GM19043 (cell line): Measurements from ENCODE around the gene TSKU.

Experiments used
- ATAC-seq: cut with Tn5 transposase; IDR thresholded peaks from one replicate; pipeline ENCODE4 v1.9.1; 2021; ENCODE audit warnings: low read depth; ENCODE audit not compliant: unreplicated experiment

The TSKU gene

DNA sequence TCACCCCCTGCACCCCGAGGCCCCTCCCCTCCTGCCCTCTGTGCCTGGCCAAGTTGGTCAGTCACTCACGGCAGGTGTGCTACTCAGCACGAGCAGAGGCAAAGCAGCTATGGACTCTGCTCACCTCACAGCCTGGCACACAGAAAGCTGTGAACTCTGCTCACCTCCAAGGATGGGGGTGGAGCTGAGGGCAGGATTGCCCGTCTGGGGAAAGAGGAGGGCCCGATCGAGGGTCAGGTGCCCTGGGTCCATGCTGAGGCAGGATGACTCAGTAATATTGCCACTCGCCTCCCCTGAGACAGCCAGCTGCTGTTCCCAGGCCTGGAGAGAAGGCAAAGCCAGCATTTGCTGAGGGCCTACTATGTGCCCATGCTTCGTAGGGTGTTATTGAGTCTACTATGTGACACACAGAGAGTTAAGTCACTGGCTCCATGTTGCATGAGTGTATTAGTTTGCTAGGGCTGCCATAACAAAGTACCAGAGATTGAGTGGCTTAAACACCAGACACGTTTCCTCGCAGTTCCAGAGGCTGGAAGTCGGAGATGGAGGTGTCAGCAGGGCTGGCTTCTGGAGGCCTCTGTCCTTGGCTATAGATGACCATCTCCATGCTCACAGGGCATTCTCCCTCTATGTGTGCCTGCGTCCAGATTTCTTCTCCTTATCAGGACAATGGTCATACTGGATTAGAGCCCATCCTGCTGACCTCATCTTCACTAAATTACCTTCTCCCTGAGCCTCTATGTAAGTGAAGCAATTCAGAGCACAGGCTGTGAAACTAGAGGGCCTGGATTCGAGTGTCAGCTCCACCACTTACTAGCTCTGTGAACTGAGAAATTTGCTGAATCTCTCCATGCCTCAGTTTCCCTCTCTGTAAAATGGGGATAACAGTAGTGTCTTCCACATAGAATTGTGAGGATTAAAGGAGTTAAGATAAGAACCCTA is 13.2 kb upstream of the TSKU start:
- no peak for ATAC-seq

GRCh38 chr11:76770642-76771445 is 12.3 kb upstream of the TSKU start:
- ATAC-seq, result no peak

GRCh38 chr11:76771446-76772099 is 11.6 kb upstream of the TSKU start:
- no peak for ATAC-seq

DNA sequence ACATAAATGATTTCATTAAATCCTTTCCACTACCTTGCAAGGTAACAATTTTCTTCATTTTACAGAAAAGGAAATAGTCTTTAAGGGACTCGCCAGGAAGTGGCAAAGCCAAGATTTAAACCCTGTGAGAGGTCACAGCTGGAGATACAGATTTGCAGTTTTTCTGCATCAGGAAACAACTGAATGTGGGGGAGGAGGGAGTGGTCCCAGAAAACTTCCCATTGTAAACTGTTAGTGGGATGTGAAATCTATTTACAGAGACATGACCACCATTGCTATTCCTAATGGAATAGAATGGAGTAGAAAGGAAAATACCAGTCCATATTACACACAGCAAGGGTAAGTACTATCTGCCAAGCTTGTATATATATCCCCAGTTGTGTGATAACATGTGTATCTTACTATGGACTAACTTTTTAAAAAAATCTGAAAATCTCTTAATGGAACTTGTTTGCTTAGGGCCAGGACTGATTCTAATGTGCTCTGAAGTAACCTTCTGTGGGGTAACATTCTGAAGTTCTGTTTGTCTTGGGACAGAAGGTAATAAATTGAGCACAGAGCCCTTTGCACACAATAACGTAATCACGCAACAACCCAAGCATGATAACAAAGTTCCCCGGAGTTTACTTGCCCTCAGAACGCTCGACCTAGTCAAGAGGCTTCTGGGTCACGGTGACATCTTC is 10.9 kb upstream of the TSKU start:
- no peak for ATAC-seq

DNA sequence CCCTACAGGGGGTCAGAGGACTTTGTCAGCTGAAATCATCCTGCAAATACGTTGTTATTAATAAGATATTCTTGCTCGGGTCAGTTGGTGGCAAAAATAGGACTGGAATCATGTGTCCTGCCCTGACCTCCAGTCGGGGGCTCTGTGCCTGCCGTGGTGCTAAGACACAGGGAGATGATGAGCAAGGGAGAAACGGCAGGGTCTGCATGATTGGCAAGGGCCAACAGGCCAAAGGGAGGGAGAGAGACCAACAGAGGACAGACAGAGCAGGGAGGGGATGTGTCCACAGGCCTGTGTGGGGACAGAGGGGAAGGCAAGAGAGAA is 10.4 kb upstream of the TSKU start:
- no peak for ATAC-seq

DNA sequence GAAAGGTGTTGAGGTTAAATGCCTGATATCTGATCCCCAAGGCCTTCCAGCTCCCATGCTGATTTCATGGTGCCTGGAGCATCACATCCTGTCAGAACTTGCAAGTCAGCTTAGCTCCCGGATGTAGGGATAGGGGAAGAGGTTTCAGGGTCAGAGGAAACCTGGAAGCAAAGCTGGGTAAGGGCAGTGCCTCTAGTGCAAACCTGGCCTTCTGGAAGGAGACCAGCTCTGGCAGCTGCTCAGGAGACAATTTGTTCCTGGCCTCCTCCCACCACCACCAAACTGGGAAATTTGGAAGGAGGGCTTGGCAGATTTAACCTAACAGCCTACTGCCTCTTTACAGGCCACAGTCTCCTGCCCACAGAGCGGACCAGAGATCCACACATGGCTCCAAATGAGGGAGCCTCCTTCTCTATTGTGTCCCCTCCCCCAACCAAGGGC is 9.2 kb upstream of the TSKU start:
- no peak for ATAC-seq

DNA sequence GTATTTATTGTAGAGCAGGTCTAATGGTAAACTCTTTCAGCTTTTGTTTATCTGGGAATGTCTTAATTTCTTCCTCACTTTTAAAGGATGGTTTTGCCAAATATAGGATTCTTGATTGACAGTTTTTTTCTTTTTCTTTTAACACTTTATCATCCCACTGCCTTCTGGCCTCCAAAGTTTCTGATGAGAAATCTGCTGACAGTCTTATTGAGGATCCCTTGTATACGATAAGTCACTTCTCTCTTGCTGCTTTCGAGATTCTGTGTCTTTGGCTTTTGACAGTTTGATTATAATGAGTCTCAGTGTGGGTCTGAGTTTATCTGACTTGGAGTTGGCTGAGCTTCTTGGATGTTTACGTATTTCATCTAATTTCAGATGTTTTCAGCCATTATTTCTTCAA is 6.7 kb upstream of the TSKU start:
- no peak for ATAC-seq

GRCh38 chr11:76777305-76777704 is 5.9 kb upstream of the TSKU start:
- ATAC-seq, result no peak

DNA sequence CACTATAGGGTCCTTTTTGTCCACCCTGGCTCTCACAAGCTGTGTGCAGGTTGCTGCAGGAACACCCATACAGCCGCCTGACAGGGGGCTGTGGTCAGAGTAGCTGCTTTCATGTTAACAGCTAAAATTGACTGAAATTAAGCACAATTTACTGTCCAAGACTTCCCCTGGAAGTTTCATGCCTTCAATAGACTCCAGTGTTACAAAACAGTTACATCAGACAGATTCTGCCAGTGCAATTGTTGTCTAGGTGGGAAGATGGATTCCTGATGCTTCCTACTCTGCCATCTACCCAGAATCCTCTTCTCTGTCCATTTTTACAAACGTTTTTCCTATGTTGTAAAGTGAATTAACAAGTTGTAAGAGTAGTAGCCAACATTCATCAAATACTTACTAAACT is 5.3 kb upstream of the TSKU start:
- ATAC-seq, result no peak

- ATAC-seq, result no peak
These were observed 4.3 kb upstream of the TSKU start for GRCh38 chr11:76778874-76779273.

- no peak for ATAC-seq
These were observed 1.9 kb upstream of the TSKU start for GRCh38 chr11:76781046-76781801.

DNA sequence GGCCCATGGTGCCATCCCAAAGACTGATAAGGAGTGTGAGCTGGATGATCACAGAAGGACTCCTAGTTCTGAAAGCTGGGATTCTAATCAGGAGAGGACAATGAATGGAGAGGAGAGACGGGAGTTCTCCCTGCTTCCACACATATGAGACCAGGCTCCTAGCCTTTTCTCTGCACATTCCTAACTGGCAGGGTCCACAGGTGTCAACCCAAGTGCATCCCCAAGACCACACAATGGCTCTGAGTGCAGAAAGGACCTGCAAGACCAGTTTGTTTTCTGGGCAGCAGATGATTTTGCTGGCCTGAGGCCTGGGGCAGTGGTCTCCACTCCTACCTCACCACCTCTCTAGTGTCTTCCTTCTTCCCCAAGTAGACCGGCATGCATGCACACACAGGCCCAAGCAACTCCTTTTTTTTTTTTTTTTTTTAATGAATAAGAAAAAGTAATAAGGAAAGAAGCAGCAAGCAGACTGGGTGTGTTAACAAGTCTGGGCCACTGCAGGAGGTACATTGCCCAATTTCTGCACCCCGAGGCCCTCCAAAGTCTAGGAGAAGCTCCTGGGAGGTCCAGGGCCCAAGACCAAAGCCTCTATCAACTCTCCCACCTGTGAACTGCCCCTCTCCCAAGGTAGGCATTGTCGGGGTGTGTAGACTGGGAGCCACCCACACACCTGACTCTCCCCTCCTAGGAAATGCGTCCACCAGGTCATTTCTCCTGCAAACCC is 1.2 kb upstream of the TSKU start:
- ATAC-seq, result no peak

DNA sequence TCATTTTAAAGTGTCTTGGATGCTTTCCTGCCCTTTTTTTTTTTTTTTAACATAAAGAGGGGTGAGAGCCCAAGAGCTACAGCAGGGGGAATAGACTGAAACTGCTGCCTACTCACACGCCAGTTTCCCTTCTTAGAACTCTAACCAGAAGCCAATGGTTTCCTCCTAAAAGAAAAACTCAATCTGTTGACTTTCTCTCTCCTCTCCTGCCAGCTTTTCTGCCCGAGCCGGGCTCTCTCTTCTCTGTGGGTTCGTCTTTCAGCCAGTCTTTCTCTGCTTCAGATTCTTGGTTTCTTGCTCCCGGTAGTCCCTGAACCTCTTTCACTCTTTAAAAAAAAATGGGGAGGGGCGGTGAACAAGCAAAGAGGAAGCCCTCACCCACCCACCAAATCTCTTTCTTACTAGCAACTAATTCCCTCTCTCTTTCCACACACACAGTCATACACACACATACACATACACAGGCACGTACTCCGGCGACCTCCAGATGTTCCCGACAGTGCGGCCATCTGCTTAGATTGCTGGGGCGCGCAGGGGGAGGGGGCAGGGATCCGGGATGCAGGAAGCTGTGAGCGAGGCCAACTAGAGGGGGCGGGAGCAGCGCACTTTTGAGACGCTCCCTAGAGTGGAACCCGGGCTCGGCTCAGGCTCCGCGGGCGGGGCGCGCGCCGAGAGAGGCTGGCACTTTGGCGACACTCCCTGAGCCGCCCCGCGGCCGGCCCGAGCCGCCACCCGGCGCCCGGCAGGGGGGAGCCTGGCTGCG is 444 bp upstream of the TSKU start:
- ATAC-seq, result no peak

GRCh38 chr11:76783896-76784813 is 999 bp downstream of the TSKU start:
- ATAC-seq, result no peak

GRCh38 chr11:76785513-76785912 is 2.4 kb downstream of the TSKU start:
- ATAC-seq, result no peak

- ATAC-seq, result no peak
These were observed 2.9 kb downstream of the TSKU start for GRCh38 chr11:76786016-76786415.

DNA sequence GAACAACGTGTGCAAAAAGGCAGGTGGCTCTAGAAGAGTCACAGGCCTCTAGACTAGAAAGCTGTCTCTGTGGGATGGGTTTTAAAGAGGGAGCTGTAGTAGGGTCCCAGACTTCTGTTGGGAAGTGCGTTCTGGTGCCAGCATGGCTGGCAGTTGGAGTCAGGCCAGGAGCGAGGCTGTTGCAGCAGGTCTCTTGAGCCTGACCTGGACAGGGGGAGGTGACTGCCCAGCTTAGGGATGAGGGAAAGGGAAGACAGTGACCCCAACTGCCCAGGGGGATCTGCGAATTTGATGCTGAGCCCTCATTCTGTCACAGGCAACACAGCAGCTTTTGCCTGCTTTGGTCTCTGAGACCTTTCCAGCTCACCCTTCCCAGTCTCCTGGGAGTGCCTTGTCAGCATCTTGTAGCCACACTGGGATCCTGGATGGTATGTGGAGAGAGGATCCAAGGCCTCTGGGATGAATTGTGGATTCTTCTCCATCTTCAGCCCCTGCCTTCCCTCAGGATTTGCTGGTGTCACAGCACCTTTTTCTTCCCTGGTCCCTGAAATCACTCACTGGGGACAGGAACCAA is 3.4 kb downstream of the TSKU start:
- no peak for ATAC-seq
